ENCODE results near the gene WNT7B. TPM values are rescaled to one million over a fixed set of nuclear protein-coding genes. Genes with fewer than 3 reads are reported as not detected.

WNT7B gene
- total and polyA plus RNA-seq, 2 of the 8 experiments (the other 6 are each of a cell fraction or from before 2014, with no cell fraction given), result 0.14 to 0.24 TPM

GRCh38 chr22:45907996-45908395 lies 69.0 kb downstream of the WNT7B start (continued):
- no peak for TF ChIP-seq CHD7 (IDR thresholded peaks at IDR 0.05; ENCODE audit: insufficient replicate concordance, low read length)
